IPS DF 6.9 (cell line): ENCODE results near the gene SHROOM1.
"Not testable (repeated sequence)": the region's sequence is repeated elsewhere in the genome, so short reads cannot be mapped to it uniquely, and the experiment has no call there.

ENCODE experiments used
- DNase-seq: peaks from one replicate; pipeline ENCODE4 v3.0.0-alpha.2; 2013; ENCODE audit warnings: low read depth, low spot score
- H3K27ac ChIP-seq: one replicate; pipeline ENCODE4 v1.5.1; 2013; ENCODE audit warnings: low read length, control low read depth
- H3K27me3 ChIP-seq: 2 replicates; pipeline ENCODE4 v1.6.1; 2013; ENCODE audit warnings: mild to moderate bottlenecking, low read length; ENCODE audit not compliant: control insufficient read depth, insufficient read depth
- H3K36me3 ChIP-seq: 2 replicates; pipeline ENCODE4 v1.6.1; 2013; ENCODE audit warnings: low read length; ENCODE audit not compliant: control insufficient read depth, insufficient read depth
- H3K4me1 ChIP-seq: 2 replicates; pipeline ENCODE4 v1.6.1; 2013; ENCODE audit warnings: low read length; ENCODE audit not compliant: control insufficient read depth, insufficient read depth
- H3K4me3 ChIP-seq: 2 replicates; pipeline ENCODE4 v1.5.1; 2013; ENCODE audit warnings: mild to moderate bottlenecking, low read length
- H3K9me3 ChIP-seq: 2 replicates; pipeline ENCODE4 v1.6.1; 2013; ENCODE audit warnings: low read length, inconsistent platforms; ENCODE audit not compliant: control insufficient read depth, insufficient read depth
- WGBS: extraction: QIAGEN DNeasy Blood & Tissue Kit; methylation state at CpG from one replicate; pipeline ENCODE4 v1.1.7; 2013; ENCODE audit warnings: mixed read lengths, missing lambda C conversion rate; ENCODE audit not compliant: insufficient read length, insufficient coverage; 5-methylcytosine and 5-hydroxymethylcytosine counted together

Gene SHROOM1

GRCh38 chr5:132868754-132869153 is 38.3 kb upstream of the SHROOM1 start:
- Histone ChIP-seq H3K27me3 (no peaks in the 10 kb centered on the region), H3K4me1 (peaks cover 4% of the 10 kb centered on the region; the same call in 1 of the 2 replicates), H3K27ac (no peak overlapping the region), H3K36me3 (peaks cover 5% of the 10 kb centered on the region; the same call in 1 of the 2 replicates), H3K4me3 (no peak overlapping the region), H3K9me3 (no peaks in the 10 kb centered on the region)
- DNase-seq, result no peak
- no CpG with 5 or more reads among the region's 4 CpGs for WGBS

- DNase-seq, result no peak
- Histone ChIP-seq H3K36me3 (peaks cover 2% of the 10 kb centered on the region; the same call in 1 of the 2 replicates), H3K27ac (no peak overlapping the region), H3K27me3 (no peaks in the 10 kb centered on the region), H3K9me3 (no peaks in the 10 kb centered on the region), H3K4me3 (peak overlapping the region; percentile 59), H3K4me1 (peaks cover 4% of the 10 kb centered on the region; the same call in 1 of the 2 replicates)
- no CpG with 5 or more reads among the region's 13 CpGs for WGBS
These were observed 36.6 kb upstream of the SHROOM1 start for GRCh38 chr5:132867046-132867451.

DNA sequence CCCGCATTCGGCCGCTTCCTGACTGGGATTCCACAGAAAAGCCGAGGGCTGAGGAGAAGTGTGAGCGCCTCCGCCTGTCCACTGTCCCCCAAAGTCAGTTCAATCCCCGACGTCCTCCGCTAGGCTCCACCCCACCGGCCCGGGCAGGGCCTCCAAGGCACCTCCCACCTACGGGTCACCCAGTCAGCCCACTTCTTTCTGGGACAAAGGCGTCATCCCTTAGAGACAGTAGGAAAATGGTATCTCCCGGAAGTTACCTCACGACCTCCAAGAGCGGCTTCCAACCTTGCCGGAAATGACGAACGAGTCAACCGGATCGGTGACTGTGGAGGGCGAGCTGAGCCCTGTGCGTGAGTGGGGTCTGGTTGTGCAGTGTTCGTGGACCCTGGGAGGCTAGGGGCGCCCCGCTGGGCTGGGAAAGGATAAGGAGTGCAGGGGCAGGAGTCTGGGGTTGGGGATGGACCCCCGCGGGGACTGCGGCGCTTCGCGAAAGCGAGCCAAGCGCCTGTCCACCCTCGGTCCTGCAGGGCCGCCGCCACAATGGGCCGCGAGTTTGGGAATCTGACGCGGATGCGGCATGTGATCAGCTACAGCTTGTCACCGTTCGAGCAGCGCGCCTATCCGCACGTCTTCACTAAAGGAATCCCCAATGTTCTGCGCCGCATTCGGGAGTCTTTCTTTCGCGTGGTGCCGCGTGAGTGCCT is 36.0 kb upstream of the SHROOM1 start, which contains the start of the genes GDF9 and UQCRQ:
TSS of gene GDF9 (minus strand) at position 128 of the 704 bp plus-strand sequence. CDS start 1,936 bp downstream, outside the sequence.
TSS of gene UQCRQ (plus strand) at position 301 of the 704 bp plus-strand sequence. CDS start at position 541, 240 bp downstream.
- peak within 1 kb of the TSS; percentile 59 for H3K4me3 ChIP-seq
- H3K9me3 ChIP-seq, result no peaks in the 10 kb centered on the region
- peaks cover 2% of the 10 kb centered on the region; the same call in 1 of the 2 replicates for H3K36me3 ChIP-seq
- no CpG with 5 or more reads among the region's 55 CpGs for WGBS
- H3K4me1 ChIP-seq, result peaks cover 4% of the 10 kb centered on the region; the same call in 1 of the 2 replicates
- DNase-seq, result peak; percentile 100
- no peak within 1 kb of the TSS for H3K27ac ChIP-seq
- H3K27me3 ChIP-seq, result no peaks in the 10 kb centered on the region

DNA sequence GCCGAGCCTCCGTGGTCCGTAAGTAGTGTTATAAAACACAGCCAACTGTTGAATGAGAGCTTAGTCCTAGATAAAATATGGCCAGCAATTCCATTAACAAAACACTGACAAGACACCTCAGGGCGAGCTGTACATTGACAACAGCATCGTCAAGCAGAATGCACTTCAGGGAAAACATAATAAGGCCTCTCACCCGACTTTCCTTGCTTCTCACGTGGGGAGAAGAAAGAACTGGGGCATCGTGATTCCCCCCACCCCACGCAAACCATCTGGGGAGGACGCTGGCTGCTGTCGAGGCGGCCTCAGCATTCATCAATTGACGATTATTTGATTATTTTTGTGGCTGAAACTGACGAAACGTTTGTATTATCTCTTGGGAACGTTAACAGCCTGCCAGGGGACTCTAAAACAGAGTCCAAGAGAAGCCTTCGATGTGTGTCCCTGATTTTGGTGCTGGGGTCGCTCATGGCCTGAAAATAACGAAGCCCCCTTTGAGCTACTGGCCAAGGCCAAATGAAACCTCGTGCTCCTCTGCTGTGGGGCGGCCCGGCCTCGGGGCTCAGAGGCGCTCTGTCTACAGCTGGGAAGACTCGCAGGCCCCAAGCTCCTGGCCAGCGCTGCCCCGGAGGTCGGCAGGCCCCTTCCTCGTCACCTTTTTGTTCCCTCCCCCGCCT is 35.4 kb upstream of the SHROOM1 start:
- no peak for DNase-seq
- Histone ChIP-seq H3K27ac (no peak overlapping the region), H3K27me3 (no peaks in the 10 kb centered on the region), H3K4me1 (peaks cover 4% of the 10 kb centered on the region; the same call in 1 of the 2 replicates), H3K9me3 (no peaks in the 10 kb centered on the region), H3K36me3 (peaks cover 2% of the 10 kb centered on the region; the same call in 1 of the 2 replicates), H3K4me3 (peak overlapping the region; percentile 0; the same call in 1 of the 2 replicates)
- no CpG with 5 or more reads among the region's 30 CpGs for WGBS

GRCh38 chr5:132860742-132861141 is 30.3 kb upstream of the SHROOM1 start:
- Histone ChIP-seq H3K36me3 (no peaks in the 10 kb centered on the region), H3K27ac (no peak overlapping the region), H3K4me1 (peaks cover 4% of the 10 kb centered on the region; the same call in 1 of the 2 replicates), H3K27me3 (no peaks in the 10 kb centered on the region), H3K4me3 (no peak overlapping the region), H3K9me3 (no peaks in the 10 kb centered on the region)
- DNase-seq, result no peak
- no CpG with 5 or more reads among the region's 5 CpGs for WGBS

- whole genome bisulfite sequencing, result no CpG with 5 or more reads among the region's 2 CpGs
- Histone ChIP-seq H3K27me3 (no peaks in the 10 kb centered on the region), H3K27ac (no peak overlapping the region), H3K4me3 (no peak overlapping the region), H3K36me3 (no peaks in the 10 kb centered on the region), H3K9me3 (no peaks in the 10 kb centered on the region), H3K4me1 (no peaks in the 10 kb centered on the region)
- no peak for DNase-seq
These were observed 29.5 kb upstream of the SHROOM1 start for GRCh38 chr5:132859889-132860437.

DNA sequence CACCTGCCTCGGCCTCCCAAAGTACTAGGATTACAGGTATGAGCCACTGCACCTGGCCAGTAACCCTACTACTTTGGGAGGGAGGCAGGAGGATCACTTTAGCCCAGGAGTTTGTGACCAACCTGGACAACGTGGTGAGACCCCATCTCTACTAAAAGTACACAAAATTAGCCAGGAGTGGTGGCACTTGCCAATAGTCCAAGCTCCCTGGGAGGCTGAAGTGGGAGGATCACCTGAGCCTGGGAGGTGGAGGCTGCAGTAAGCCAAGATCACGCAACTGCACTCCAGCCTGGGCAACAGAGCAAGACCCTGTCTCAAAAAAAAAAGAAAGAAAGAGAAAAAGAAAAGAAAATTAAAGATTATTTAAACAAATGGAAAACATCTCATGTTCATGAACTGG is 25.6 kb upstream of the SHROOM1 start:
- Histone ChIP-seq H3K9me3 (no peaks in the 10 kb centered on the region), H3K27ac (no peak overlapping the region), H3K36me3 (no peaks in the 10 kb centered on the region), H3K4me1 (no peaks in the 10 kb centered on the region), H3K4me3 (no peak overlapping the region), H3K27me3 (no peaks in the 10 kb centered on the region)
- no peak for DNase-seq
- no CpG with 5 or more reads among the region's 3 CpGs for WGBS

GRCh38 chr5:132854992-132855391 is 24.5 kb upstream of the SHROOM1 start:
- not testable (repeated sequence) for H3K27me3 ChIP-seq, H3K36me3 ChIP-seq, H3K4me1 ChIP-seq, DNase-seq, H3K4me3 ChIP-seq, H3K9me3 ChIP-seq, H3K27ac ChIP-seq
- no CpG with 5 or more reads among the region's 5 CpGs for WGBS

DNA sequence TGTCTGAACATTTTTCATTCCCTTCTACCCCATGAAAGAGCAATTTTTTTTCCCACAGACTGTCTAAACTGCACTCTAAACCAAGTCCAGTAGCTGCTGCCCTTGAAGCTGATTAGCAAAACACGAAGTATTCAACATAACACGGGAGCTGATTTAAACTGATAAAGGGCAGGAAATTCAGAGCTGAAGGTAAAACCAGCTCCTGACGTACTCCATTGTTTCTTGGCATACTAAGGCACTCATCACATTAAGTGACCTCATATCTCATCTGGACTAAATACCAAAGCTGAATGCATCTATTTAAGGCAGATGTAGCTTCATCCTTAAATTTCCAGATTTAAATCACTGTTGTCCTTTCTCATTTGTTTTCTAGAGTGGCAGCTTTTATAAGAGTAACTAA is 23.9 kb upstream of the SHROOM1 start:
- Histone ChIP-seq H3K27ac (no peak overlapping the region), H3K36me3 (no peaks in the 10 kb centered on the region)
- WGBS, result no CpG with 5 or more reads among the region's 3 CpGs

DNA sequence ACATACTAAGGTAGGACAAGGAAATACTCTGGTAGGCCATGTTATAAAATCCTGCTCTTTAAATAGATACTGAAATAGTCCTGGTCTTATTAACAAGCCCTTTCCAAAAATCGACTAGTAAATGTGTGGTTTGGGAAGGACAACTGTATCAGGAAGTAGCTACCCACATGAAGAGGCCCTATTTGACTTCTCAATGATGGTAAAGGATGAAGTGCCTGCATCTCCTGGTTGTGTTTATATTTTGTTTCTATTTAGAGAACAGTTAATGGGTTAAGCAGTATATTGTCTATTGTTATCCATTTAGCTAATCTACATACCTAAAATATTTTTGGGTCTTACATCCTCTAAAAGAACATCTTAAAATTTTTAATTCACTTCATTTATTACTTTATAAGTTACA is 23.3 kb upstream of the SHROOM1 start:
- Histone ChIP-seq H3K4me1 (no peaks in the 10 kb centered on the region), H3K27ac (no peak overlapping the region), H3K9me3 (no peaks in the 10 kb centered on the region), H3K4me3 (no peak overlapping the region), H3K36me3 (no peaks in the 10 kb centered on the region), H3K27me3 (no peaks in the 10 kb centered on the region)
- DNase-seq, result no peak
- WGBS, result no CpG with 5 or more reads among the region's 1 CpG

More for the DNA sequence above, 23.9 kb upstream of the SHROOM1 start:
- Histone ChIP-seq H3K4me3 (no peak overlapping the region), H3K27me3 (no peaks in the 10 kb centered on the region), H3K9me3 (no peaks in the 10 kb centered on the region), H3K4me1 (no peaks in the 10 kb centered on the region)
- no peak for DNase-seq
